Thymus (tissue), 11 donors: ENCODE measurements around the gene CACNA1B. TPM values are rescaled to one million over a fixed set of nuclear protein-coding genes. Genes with fewer than 3 reads are reported as not detected.

Experiments used
- DNase-seq, 9 donors: peaks; one replicate each; pipeline ENCODE4 v3.0.0-alpha.2; 2013; ENCODE audit warnings: low spot score in 9 of 9, low read depth in 6 of 9, missing footprints in 1 of 9
- H3K27ac ChIP-seq, 2 donors: one replicate each; pipeline ENCODE4 v1.5.1; 2013; ENCODE audit warnings: control low read depth in 1 of 2, low read depth in 1 of 2, low read length in 1 of 2, mild to moderate bottlenecking in 1 of 2, moderate library complexity in 1 of 2
- H3K27me3 ChIP-seq, 2 donors: one replicate each; pipeline ENCODE4 v1.5.1; 2013; ENCODE audit warnings: low read length in 1 of 2; ENCODE audit not compliant: control insufficient read depth in 2 of 2, insufficient read depth in 1 of 2
- H3K36me3 ChIP-seq, 2 donors: one replicate each; pipeline ENCODE4 v1.5.1; 2013; ENCODE audit warnings: low read length in 1 of 2, mild to moderate bottlenecking in 1 of 2, moderate library complexity in 1 of 2; ENCODE audit not compliant: control insufficient read depth in 2 of 2, insufficient read depth in 2 of 2
- H3K4me1 ChIP-seq, 2 donors: one replicate each; pipeline ENCODE4 v1.5.1; 2013; ENCODE audit warnings: low read length in 2 of 2; ENCODE audit not compliant: control insufficient read depth in 2 of 2, insufficient read depth in 2 of 2
- H3K4me3 ChIP-seq, 2 donors: one replicate each; pipeline ENCODE4 v1.5.1; 2013; ENCODE audit warnings: low read length in 2 of 2, control low read depth in 1 of 2, mild to moderate bottlenecking in 1 of 2
- H3K9me3 ChIP-seq, 2 donors: one replicate each; pipeline ENCODE4 v1.5.1; 2013; ENCODE audit warnings: low read length in 1 of 2, mild to moderate bottlenecking in 1 of 2; ENCODE audit not compliant: control insufficient read depth in 2 of 2, insufficient read depth in 1 of 2
- WGBS: extraction: QIAGEN DNeasy Blood & Tissue Kit; methylation state at CpG from one replicate; pipeline ENCODE4 v1.1.7; 2013; 5-methylcytosine and 5-hydroxymethylcytosine counted together
- polyA plus RNA-seq: library from polyadenylated mRNA; stranded (reverse); fragments of 200-250 nt; gene quantifications from one replicate; pipeline ENCODE4 v1.2.3, GENCODE V29; 2013
- total RNA-seq: library from RNA; stranded (reverse); fragments of 120-200 nt; gene quantifications from one replicate; pipeline ENCODE4 v1.2.4, GENCODE V29; 2013
- donor health status: healthy.

CACNA1B gene
- total and polyA plus RNA-seq, 2 donors = 0.11 to 1.1 TPM

DNA sequence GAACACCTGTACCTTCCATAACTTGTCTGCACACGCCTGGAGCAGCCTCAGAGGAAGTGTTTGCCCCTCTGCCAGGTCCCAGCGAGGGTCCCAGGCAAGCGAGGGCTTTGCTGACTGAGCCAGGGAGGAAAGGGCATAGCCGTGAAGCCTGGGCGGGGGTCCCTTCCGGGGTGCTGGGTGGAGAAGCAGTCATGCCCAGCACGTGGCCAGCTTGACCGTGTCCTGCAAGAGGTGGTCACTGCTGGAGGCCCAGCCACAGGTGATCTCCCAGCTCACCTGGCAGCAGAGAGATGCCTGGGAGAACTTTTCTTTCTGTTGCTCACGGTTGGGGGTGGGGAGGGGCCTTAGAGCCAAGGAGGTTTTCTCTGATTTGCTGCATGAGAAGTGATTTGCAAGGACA, 195.3 kb downstream of the CACNA1B start:
- Histone ChIP-seq H3K4me3 (no peak overlapping the region), H3K9me3 (no peaks in the 10 kb centered on the region), H3K27ac (no peak overlapping the region), H3K27me3 (no peaks in the 10 kb centered on the region), H3K36me3 (no peaks in the 10 kb centered on the region), H3K4me1 (no peaks in the 10 kb centered on the region)
- DNase-seq = no peak
- 74% methylated on average over 9 of the region's 9 CpGs for WGBS

DNA sequence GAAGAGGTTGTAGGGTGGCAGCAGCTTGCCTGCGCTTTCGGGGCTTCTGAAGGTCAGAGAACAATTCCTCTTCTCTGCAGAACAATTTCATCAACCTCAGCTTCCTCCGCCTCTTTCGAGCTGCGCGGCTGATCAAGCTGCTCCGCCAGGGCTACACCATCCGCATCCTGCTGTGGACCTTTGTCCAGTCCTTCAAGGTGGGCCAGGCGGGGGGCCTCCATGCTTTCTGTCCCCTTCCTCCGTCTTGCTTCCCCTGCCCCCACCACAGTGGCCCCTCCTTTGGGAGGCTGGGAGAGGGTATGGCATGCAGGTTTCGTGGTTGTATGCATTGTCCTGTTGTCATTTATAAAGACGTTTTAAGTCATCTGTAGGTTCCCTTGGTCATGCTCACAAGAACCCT, 195.8 kb downstream of the CACNA1B start:
- Histone ChIP-seq H3K27ac (no peak overlapping the region), H3K27me3 (no peaks in the 10 kb centered on the region), H3K36me3 (no peaks in the 10 kb centered on the region), H3K9me3 (no peaks in the 10 kb centered on the region), H3K4me3 (no peak overlapping the region), H3K4me1 (no peaks in the 10 kb centered on the region)
- no peak for DNase-seq
- WGBS = 90% methylated on average over 12 of the region's 12 CpGs

DNA sequence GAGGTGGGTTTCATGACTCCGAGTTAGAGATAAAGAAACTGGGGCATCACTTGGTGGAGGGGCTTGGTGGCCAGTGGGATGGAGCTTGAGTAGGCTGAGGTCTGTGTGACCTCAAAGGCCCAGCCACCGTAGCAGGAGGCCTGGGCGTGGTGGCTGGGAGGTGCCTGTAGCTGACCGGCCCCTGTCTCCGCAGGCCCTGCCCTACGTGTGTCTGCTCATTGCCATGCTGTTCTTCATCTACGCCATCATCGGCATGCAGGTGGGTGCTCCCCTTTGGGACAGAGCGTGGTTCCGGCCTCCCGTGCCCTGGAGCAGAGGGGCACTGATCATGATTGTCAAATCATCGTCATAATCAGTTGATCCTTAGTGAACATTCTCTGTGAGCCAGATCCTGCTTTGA, 196.2 kb downstream of the CACNA1B start:
- DNase-seq = no peak
- Histone ChIP-seq H3K4me3 (no peak overlapping the region), H3K4me1 (no peaks in the 10 kb centered on the region), H3K9me3 (no peaks in the 10 kb centered on the region), H3K36me3 (no peaks in the 10 kb centered on the region), H3K27ac (no peak overlapping the region), H3K27me3 (no peaks in the 10 kb centered on the region)
- WGBS = 97% methylated on average over 12 of the region's 12 CpGs

- 96% methylated on average over 18 of the region's 18 CpGs for WGBS
- Histone ChIP-seq H3K9me3 (no peaks in the 10 kb centered on the region), H3K36me3 (no peaks in the 10 kb centered on the region), H3K4me1 (no peaks in the 10 kb centered on the region), H3K4me3 (no peak overlapping the region), H3K27me3 (no peaks in the 10 kb centered on the region), H3K27ac (no peak overlapping the region)
- no peak for DNase-seq
Observed at GRCh38 chr9:138074516-138074915, 196.9 kb downstream of the CACNA1B start.

GRCh38 chr9:138075496-138075895, 197.9 kb downstream of the CACNA1B start:
- 93% methylated on average over 20 of the region's 20 CpGs for WGBS

GRCh38 chr9:138075961-138076649, 198.5 kb downstream of the CACNA1B start:
- H3K27ac ChIP-seq = no peak overlapping the region
- no peaks in the 10 kb centered on the region for H3K4me1 ChIP-seq
- H3K4me3 ChIP-seq = no peak overlapping the region
- no peaks in the 10 kb centered on the region for H3K36me3 ChIP-seq
- H3K9me3 ChIP-seq = no peaks in the 10 kb centered on the region
- DNase-seq = no peak
- H3K27me3 ChIP-seq = no peaks in the 10 kb centered on the region
- WGBS = 91% methylated on average over 14 of the region's 14 CpGs

More at GRCh38 chr9:138075496-138075895, 197.9 kb downstream of the CACNA1B start:
- Histone ChIP-seq H3K36me3 (no peaks in the 10 kb centered on the region), H3K27me3 (no peaks in the 10 kb centered on the region), H3K4me1 (no peaks in the 10 kb centered on the region), H3K27ac (no peak overlapping the region), H3K9me3 (no peaks in the 10 kb centered on the region), H3K4me3 (no peak overlapping the region)
- no peak for DNase-seq

DNA sequence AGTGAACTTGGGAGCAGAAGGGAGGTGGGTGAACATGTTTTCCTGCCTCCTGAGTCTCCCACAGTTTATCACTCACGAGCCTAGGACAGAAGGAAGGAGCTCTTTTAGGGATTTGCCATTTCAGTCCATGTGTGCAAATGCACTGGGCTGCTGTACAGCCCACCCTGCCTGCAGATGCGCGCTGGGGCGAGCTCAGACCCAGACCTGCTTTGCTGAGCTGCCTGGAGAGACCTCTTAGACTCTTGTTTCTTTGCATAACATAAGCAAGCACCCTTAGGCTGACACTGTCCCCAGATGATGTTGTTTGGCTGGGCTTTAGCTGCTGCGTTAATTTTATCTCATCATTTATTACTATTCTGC, 199.0 kb downstream of the CACNA1B start:
- Histone ChIP-seq H3K27ac (no peak overlapping the region), H3K4me1 (no peaks in the 10 kb centered on the region), H3K4me3 (no peak overlapping the region), H3K27me3 (no peaks in the 10 kb centered on the region), H3K9me3 (no peaks in the 10 kb centered on the region), H3K36me3 (no peaks in the 10 kb centered on the region)
- WGBS = 86% methylated on average over 5 of the region's 5 CpGs
- DNase-seq = no peak

DNA sequence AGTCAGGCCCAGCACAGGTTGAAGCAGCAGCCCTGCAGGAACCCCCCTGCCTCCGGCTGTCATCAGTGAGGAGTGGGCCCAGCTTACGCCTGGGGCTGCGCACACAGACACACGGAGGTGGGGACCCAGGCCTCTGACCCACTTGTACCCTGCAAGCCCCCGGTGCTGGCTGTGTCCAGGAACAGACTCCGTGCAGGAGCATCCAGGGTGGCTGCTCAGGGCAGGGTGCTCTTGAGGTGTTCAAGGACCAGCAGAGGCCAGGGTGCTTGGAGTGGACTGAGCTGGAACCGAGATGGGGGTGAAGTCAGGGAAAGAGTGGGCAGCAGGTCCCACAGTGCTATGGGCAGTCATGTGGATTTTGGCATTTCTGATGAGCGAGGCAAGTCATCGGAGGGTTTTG, 199.5 kb downstream of the CACNA1B start:
- no peak for DNase-seq
- Histone ChIP-seq H3K27ac (no peak overlapping the region), H3K4me1 (no peaks in the 10 kb centered on the region), H3K36me3 (no peaks in the 10 kb centered on the region), H3K27me3 (no peaks in the 10 kb centered on the region), H3K9me3 (no peaks in the 10 kb centered on the region), H3K4me3 (no peak overlapping the region)
- 93% methylated on average over 9 of the region's 9 CpGs for WGBS

DNA sequence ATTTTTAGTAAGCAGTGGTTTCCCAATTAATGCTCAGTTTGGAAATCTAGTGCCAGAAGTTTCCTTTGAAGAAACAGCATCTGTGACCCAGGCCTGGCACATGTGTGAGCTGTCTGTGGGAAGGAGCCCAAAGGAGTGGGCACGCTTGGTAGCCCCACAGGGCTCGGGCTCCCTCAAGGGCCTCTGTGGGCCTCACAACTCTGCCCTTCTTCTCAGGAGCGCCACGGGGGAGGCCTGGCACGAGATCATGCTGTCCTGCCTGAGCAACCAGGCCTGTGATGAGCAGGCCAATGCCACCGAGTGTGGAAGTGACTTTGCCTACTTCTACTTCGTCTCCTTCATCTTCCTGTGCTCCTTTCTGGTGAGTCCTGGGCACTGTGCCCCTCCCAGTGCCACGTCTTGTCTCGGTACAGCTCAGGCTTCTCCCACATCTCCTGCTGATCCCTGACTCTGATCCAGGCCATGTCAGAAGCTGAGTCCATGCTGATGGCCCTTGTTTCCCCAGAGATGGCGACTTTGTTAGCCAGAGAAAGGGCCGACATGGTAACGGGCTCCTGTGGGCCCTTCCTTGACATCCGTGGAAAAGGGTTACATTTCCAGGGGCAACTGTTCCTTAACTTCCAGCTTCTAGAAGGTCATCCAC, 200.4 kb downstream of the CACNA1B start:
- Histone ChIP-seq H3K4me1 (no peaks in the 10 kb centered on the region), H3K27me3 (no peaks in the 10 kb centered on the region)
- no peak for DNase-seq

More for the DNA sequence above, 200.4 kb downstream of the CACNA1B start:
- no peaks in the 10 kb centered on the region for H3K36me3 ChIP-seq
- no peak overlapping the region for H3K4me3 ChIP-seq
- 91% methylated on average over 13 of the region's 13 CpGs for WGBS
- H3K9me3 ChIP-seq = no peaks in the 10 kb centered on the region
- H3K27ac ChIP-seq = no peak overlapping the region
